Astrocyte (in vitro differentiated cells and primary cell): ENCODE measurements around the gene CCDC40. TPM values are rescaled to one million over a fixed set of nuclear protein-coding genes. Genes with fewer than 3 reads are reported as not detected.

Experiments used
- DNase-seq: peaks from one replicate; pipeline ENCODE4 v3.0.0-alpha.2; 2010; ENCODE audit warnings: low read depth
- FAIRE-seq: peaks from 2 replicates; lab custom pipeline; 2011; peaks lifted over from hg19 to GRCh38; lab: Jason Lieb, UNC
- H2AFZ ChIP-seq: 2 replicates; pipeline ENCODE4 v1.6.0; 2012; ENCODE audit warnings: low read depth, low read length, inconsistent platforms
- H3K27ac ChIP-seq: 2 replicates; pipeline ENCODE4 v1.5.1; 2011; ENCODE audit warnings: low read depth, low read length, inconsistent platforms
- H3K27me3 ChIP-seq: 2 replicates; pipeline ENCODE4 v1.6.0; 2011; ENCODE audit warnings: low read length, inconsistent platforms; ENCODE audit not compliant: insufficient read depth
- H3K36me3 ChIP-seq: 2 replicates; pipeline ENCODE4 v1.5.1; 2011; ENCODE audit warnings: low read length, inconsistent platforms; ENCODE audit not compliant: insufficient read depth
- H3K4me1 ChIP-seq: 2 replicates; pipeline ENCODE4 v1.5.1; 2011; ENCODE audit warnings: low read length, inconsistent platforms; ENCODE audit not compliant: insufficient read depth
- H3K4me2 ChIP-seq: 2 replicates; pipeline ENCODE4 v1.6.0; 2012; ENCODE audit warnings: low read length, inconsistent platforms
- H3K4me3 ChIP-seq: 2 replicates; pipeline ENCODE4 v1.5.1; 2011; ENCODE audit warnings: low read depth, mild to moderate bottlenecking, low read length, inconsistent platforms; ENCODE audit not compliant: insufficient read depth
- H3K79me2 ChIP-seq: 2 replicates; pipeline ENCODE4 v1.6.0; 2012; ENCODE audit warnings: mild to moderate bottlenecking, low read length, inconsistent platforms; ENCODE audit not compliant: insufficient read depth
- H3K9ac ChIP-seq: 2 replicates; pipeline ENCODE4 v1.6.0; 2012; ENCODE audit warnings: mild to moderate bottlenecking, low read length, inconsistent platforms
- H3K9me3 ChIP-seq: 2 replicates; pipeline ENCODE4 v1.5.1; 2012; ENCODE audit warnings: low read depth, mild to moderate bottlenecking, low read length, inconsistent platforms; ENCODE audit not compliant: insufficient read depth
- H4K20me1 ChIP-seq: 2 replicates; pipeline ENCODE4 v1.6.0; 2012; ENCODE audit warnings: low read length, inconsistent platforms; ENCODE audit not compliant: insufficient read depth
- H3K27ac Mint-ChIP-seq: one replicate; pipeline ENCODE4 v1.8.0; 2021; ENCODE audit warnings: mild to moderate bottlenecking, mixed read lengths; ENCODE audit not compliant: unreplicated experiment
- H3K27me3 Mint-ChIP-seq: one replicate; pipeline ENCODE4 v1.8.0; 2021; ENCODE audit warnings: low read depth, mixed read lengths; ENCODE audit not compliant: unreplicated experiment
- H3K36me3 Mint-ChIP-seq: one replicate; pipeline ENCODE4 v1.8.0; 2021; ENCODE audit warnings: low read depth, mixed read lengths; ENCODE audit not compliant: unreplicated experiment
- H3K4me1 Mint-ChIP-seq: one replicate; pipeline ENCODE4 v1.8.0; 2021; ENCODE audit warnings: low read depth, mixed read lengths; ENCODE audit not compliant: unreplicated experiment
- H3K4me3 Mint-ChIP-seq: one replicate; pipeline ENCODE4 v1.8.0; 2021; ENCODE audit warnings: mild to moderate bottlenecking, moderate library complexity, mixed read lengths; ENCODE audit not compliant: unreplicated experiment
- H3K9me3 Mint-ChIP-seq: one replicate; pipeline ENCODE4 v1.8.0; 2021; ENCODE audit warnings: mild to moderate bottlenecking, mixed read lengths; ENCODE audit not compliant: unreplicated experiment
- CTCF ChIP-seq: IDR thresholded peaks from 2 replicates; pipeline ENCODE4 v1.5.1; 2011; ENCODE audit warnings: low read depth, mild to moderate bottlenecking, inconsistent platforms, low read length, moderate library complexity; ENCODE audit not compliant: insufficient read depth
- EZH2 ChIP-seq: IDR thresholded peaks from 2 replicates; pipeline ENCODE4 v1.6.1; 2012; ENCODE audit warnings: mild to moderate bottlenecking, low read length, inconsistent platforms; ENCODE audit not compliant: insufficient read depth
- total RNA-seq: library from RNA; stranded (reverse); gene quantifications from 2 replicates; pipeline ENCODE4 v1.2.1, GENCODE V29; 2021

The CCDC40 gene
- total RNA-seq, 1 donor from 2014 or later: 7.0 TPM

GRCh38 chr17:80065478-80066170 lies 29.2 kb downstream of the CCDC40 start:
- Histone ChIP-seq H3K79me2 (no peaks in the 10 kb centered on the region), H3K4me2 (no peak overlapping the region), H3K36me3 (no peaks in the 10 kb centered on the region), H3K27me3 (no peaks in the 10 kb centered on the region), H3K4me1 (peaks cover 16% of the 10 kb centered on the region), H3K27ac (no peak overlapping the region), H3K9ac (no peak overlapping the region), H2AFZ (no peak overlapping the region), H3K9me3 (no peaks in the 10 kb centered on the region), H3K4me3 (no peak overlapping the region), H4K20me1 (no peaks in the 10 kb centered on the region)
- H3K4me3 Mint-ChIP-seq: no peak overlapping the region
- H3K9me3 Mint-ChIP-seq: no peaks in the 10 kb centered on the region
- FAIRE-seq (no peak), DNase-seq (no peak)
- TF ChIP-seq EZH2 (no peak), CTCF (no peak)
- H3K4me1 Mint-ChIP-seq: peaks cover 12% of the 10 kb centered on the region
- no peaks in the 10 kb centered on the region for H3K36me3 Mint-ChIP-seq
- peaks cover 4% of the 10 kb centered on the region for H3K27me3 Mint-ChIP-seq
- H3K27ac Mint-ChIP-seq: no peak overlapping the region

GRCh38 chr17:80067393-80067986 lies 31.0 kb downstream of the CCDC40 start:
- Histone ChIP-seq H3K36me3 (no peaks in the 10 kb centered on the region), H3K4me2 (no peak overlapping the region), H3K4me1 (peaks cover 22% of the 10 kb centered on the region), H4K20me1 (no peaks in the 10 kb centered on the region), H3K9ac (no peak overlapping the region), H2AFZ (no peak overlapping the region), H3K79me2 (no peaks in the 10 kb centered on the region), H3K9me3 (no peaks in the 10 kb centered on the region), H3K4me3 (no peak overlapping the region), H3K27me3 (no peaks in the 10 kb centered on the region), H3K27ac (no peak overlapping the region)
- no peak for FAIRE-seq
- Mint-ChIP-seq H3K4me3 (no peak overlapping the region), H3K27ac (no peak overlapping the region), H3K27me3 (peaks cover 4% of the 10 kb centered on the region), H3K4me1 (peaks cover 12% of the 10 kb centered on the region), H3K9me3 (no peaks in the 10 kb centered on the region), H3K36me3 (no peaks in the 10 kb centered on the region)
- no peak for TF ChIP-seq CTCF
- TF ChIP-seq EZH2: no peak
- no peak for DNase-seq
